ENCODE data around the gene GATB.

GRCh38 chr4:151803246-151803645 lies 42.4 kb upstream of the GATB start:
- TF ChIP-seq EZH2phosphoT487 (IDR thresholded peaks at IDR 0.05; ENCODE audit: low read depth) (no peak), CTCF (IDR thresholded peaks at IDR 0.05; ENCODE audit: low read depth, low read length) (no peak)
